GM12878 (cell line): Measurements from ENCODE around the gene BIK. TPM values are rescaled to one million over a fixed set of nuclear protein-coding genes. Genes with fewer than 3 reads are reported as not detected.

Experiments used
- ASH2L ChIP-seq: fragments of 300-600, 200-600 bp; sonication (generic); IDR thresholded peaks from 2 replicates; pipeline ENCODE4 v1.6.1; 2017; ENCODE audit warnings: low read depth, mild to moderate bottlenecking, borderline replicate concordance
- ATF3 ChIP-seq: IDR thresholded peaks from 2 replicates; pipeline ENCODE4 v1.6.1; 2011; ENCODE audit warnings: low read depth, mild to moderate bottlenecking, low read length, moderate library complexity, borderline replicate concordance; ENCODE audit errors: extremely low read depth
- CEBPZ ChIP-seq: fragments of 150-350 bp; IDR thresholded peaks from 2 replicates; pipeline ENCODE4 v1.6.1; 2016; ENCODE audit warnings: low read depth, low read length
- EGR1 ChIP-seq, 2 experiments: IDR thresholded peaks; 1 replicate in 1 of 2; 2 replicates in 1 of 2; pipeline ENCODE4 v1.6.1; 2011 to 2012; ENCODE audit warnings: low read depth in 2 of 2, low read length in 2 of 2, borderline replicate concordance in 1 of 2, mild to moderate bottlenecking in 1 of 2, moderate library complexity in 1 of 2
- ELK1 ChIP-seq: IDR thresholded peaks from 2 replicates; pipeline ENCODE4 v1.6.1; 2012; ENCODE audit warnings: low read depth, low read length, improper control_type of control experiment
- GABPA ChIP-seq: IDR thresholded peaks from 2 replicates; pipeline ENCODE4 v1.6.1; 2014; ENCODE audit warnings: antibody characterized with exemption, low read depth, mild to moderate bottlenecking, inconsistent platforms
- IKZF1 ChIP-seq: fragments of 450-650 bp; conservative IDR thresholded peaks from 2 replicates; pipeline ENCODE4 v1.6.1; 2017; ENCODE audit warnings: antibody characterized with exemption, mild to moderate bottlenecking
- KAT2A ChIP-seq: conservative IDR thresholded peaks from 2 replicates; pipeline ENCODE4 v1.6.1; 2011; ENCODE audit warnings: low read depth, low read length; ENCODE audit not compliant: control insufficient read depth
- LARP7 ChIP-seq: fragments of 450-650 bp; IDR thresholded peaks from 2 replicates; pipeline ENCODE4 v1.6.1; 2017; ENCODE audit warnings: mild to moderate bottlenecking
- MTA2 ChIP-seq: fragments of 450-650 bp; IDR thresholded peaks from 2 replicates; pipeline ENCODE4 v1.6.1; 2016; ENCODE audit warnings: low read depth, mild to moderate bottlenecking, moderate library complexity
- MTA3 ChIP-seq: IDR thresholded peaks from 2 replicates; pipeline ENCODE4 v1.6.1; 2012; ENCODE audit warnings: low read length, inconsistent platforms, borderline replicate concordance
- MXI1 ChIP-seq: fragments of 150-350 bp; IDR thresholded peaks from 2 replicates; pipeline ENCODE4 v1.6.1; 2011; ENCODE audit warnings: low read depth, mild to moderate bottlenecking, inconsistent platforms, low read length, improper control_type of control experiment
- MYB ChIP-seq: fragments of 150-350 bp; IDR thresholded peaks from 2 replicates; pipeline ENCODE4 v1.6.1; 2014; ENCODE audit warnings: mild to moderate bottlenecking, low read depth, low read length, borderline replicate concordance
- NFXL1 ChIP-seq: fragments of 450-650 bp; IDR thresholded peaks from 2 replicates; pipeline ENCODE4 v1.6.1; 2017; ENCODE audit warnings: antibody characterized with exemption, mild to moderate bottlenecking, borderline replicate concordance
- NR2F1 ChIP-seq: fragments of 450-650 bp; conservative IDR thresholded peaks from 2 replicates; pipeline ENCODE4 v1.6.1; 2017; ENCODE audit warnings: mild to moderate bottlenecking
- POLR2AphosphoS2 ChIP-seq: IDR thresholded peaks from 2 replicates; pipeline ENCODE4 v1.6.1; 2011; ENCODE audit warnings: low read depth, mild to moderate bottlenecking, low read length, improper control_type of control experiment, moderate library complexity
- POU2F2 ChIP-seq: IDR thresholded peaks from 3 replicates; pipeline ENCODE4 v1.6.1; 2011; ENCODE audit warnings: low read depth, mild to moderate bottlenecking, low read length, borderline replicate concordance
- RB1 ChIP-seq: fragments of 450-650 bp; formaldehyde crosslinking; IDR thresholded peaks from 2 replicates; pipeline ENCODE4 v1.6.1; 2017; ENCODE audit warnings: mild to moderate bottlenecking, borderline replicate concordance
- SMARCA5 ChIP-seq: fragments of 450-650 bp; IDR thresholded peaks from 2 replicates; pipeline ENCODE4 v1.6.1; 2017; ENCODE audit warnings: mild to moderate bottlenecking
- SP1 ChIP-seq: IDR thresholded peaks from one replicate; pipeline ENCODE4 v1.6.1; 2011; ENCODE audit warnings: low read depth, low read length
- SREBF1 ChIP-seq: IDR thresholded peaks from 2 replicates; pipeline ENCODE4 v1.6.1; 2012; ENCODE audit warnings: mild to moderate bottlenecking, low read length
- SRF ChIP-seq, 2 experiments: IDR thresholded peaks; 2 replicates each; pipeline ENCODE4 v1.6.1; 2011; ENCODE audit warnings: low read depth in 2 of 2, low read length in 2 of 2, mild to moderate bottlenecking in 1 of 2, moderate library complexity in 1 of 2
- YBX1 ChIP-seq: fragments of 450-650 bp; IDR thresholded peaks from 2 replicates; pipeline ENCODE4 v1.6.1; 2016; ENCODE audit warnings: antibody characterized with exemption
- polyA plus RNA-seq, 11 experiments: library from polyadenylated mRNA; depleted of rRNA in 4 of 11; unstranded in 6 of 11; stranded (reverse) in 5 of 11; fragments of >200 nt; fragmentation: Nextera tagmentation in 4 of 11; fragmentation: Illumina TruSeq in 1 of 11; extraction: Ambion mirVana in 4 of 11; extraction: Trizol in 1 of 11; gene quantifications; 1 replicate in 1 of 11; 2 replicates in 10 of 11; pipeline versions ENCODE4 v1.2.1 to v1.2.3, GENCODE V29; 2011 to 2016; ENCODE audit warnings: inconsistent platforms in 2 of 11, missing spikeins in 2 of 11, low read depth in 1 of 11
- total RNA-seq, 4 experiments: library from RNA; depleted of rRNA in 3 of 4; stranded (reverse); fragments of >200 nt in 3 of 4; fragmentation: Illumina TruSeq in 1 of 4; extraction: Trizol in 1 of 4; gene quantifications; 2 replicates each; pipeline versions ENCODE4 v1.2.1 to v1.2.3, GENCODE V29; 2013 to 2021
- TF ChIP-seq, protein P1 (sequence below): fragments of 450-650 bp; IDR thresholded peaks from 2 replicates; pipeline ENCODE4 v1.6.1; 2017; ENCODE audit warnings: borderline replicate concordance
- TF ChIP-seq, protein P2 (sequence below): IDR thresholded peaks from 2 replicates; pipeline ENCODE4 v1.6.1; 2012; ENCODE audit warnings: low read depth, low read length, improper control_type of control experiment

Gene BIK
- total and polyA plus RNA-seq, 10 of the 15 experiments (the other 5 are each of a cell fraction or from before 2014, with no cell fraction given), result 0.33 to 9.8 (median 3.9) TPM

DNA sequence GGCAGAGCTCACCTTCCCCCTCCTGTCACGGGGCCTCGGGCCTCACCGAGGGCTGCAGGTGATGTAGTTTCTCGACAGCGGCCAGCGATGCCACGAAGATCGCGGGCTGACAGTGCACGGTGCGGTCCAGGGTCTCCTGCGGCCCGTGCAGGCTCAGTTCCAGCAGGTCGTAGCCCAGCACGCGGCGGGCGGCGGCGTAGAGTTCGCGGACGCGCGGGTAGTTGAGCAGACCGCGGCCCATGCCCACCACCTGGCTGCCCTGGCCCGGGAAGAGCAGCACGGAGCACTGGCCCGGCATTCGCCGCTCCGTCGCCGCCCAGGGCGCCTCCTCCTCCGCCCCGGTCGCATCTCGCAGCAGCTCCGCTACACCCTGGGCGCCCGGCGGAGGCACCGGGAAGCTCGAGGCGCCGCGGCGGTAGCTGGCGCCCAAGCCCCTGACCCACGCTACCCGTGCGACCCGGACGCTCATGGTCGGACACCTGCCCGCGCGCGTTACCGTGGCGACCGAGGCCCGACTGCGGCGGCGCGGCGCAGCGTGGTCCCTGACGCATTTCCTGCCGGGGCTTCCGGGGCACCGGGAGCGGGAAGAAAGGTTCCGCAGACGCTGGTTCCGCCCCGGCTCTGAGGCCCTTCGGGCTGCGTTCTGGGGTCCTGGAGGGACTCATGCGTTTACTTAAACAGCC, 32.5 kb downstream of the BIK start, which contains the start of gene MCAT (continued):
- TF ChIP-seq CEBPZ (no peak), RB1 (peak; percentile 94; the same call in 1 of the 2 replicates), NFXL1 (no peak), IKZF1 (peak; percentile 88), EGR1 (IDR thresholded peaks at IDR 0.05; ENCODE audit: borderline replicate concordance in 1 of 2, low read depth in 2 of 2, low read length in 2 of 2) (peak; percentile 60 to 88; a peak in 2 of 3 replicates), ASH2L (peak; percentile 66; the same call in 1 of the 2 replicates), YBX1 (no peak), SP1 (peak; percentile 53), ELK1 (peak; percentile 98), MXI1 (peak; percentile 96), KAT2A (no peak), SMARCA5 (peak; percentile 69; the same call in 1 of the 2 replicates), MTA3 (no peak), LARP7 (peak; percentile 94), POLR2AphosphoS2 (peak; percentile 69; the same call in 1 of the 2 replicates), ATF3 (no peak), MTA2 (no peak), GABPA (peak; percentile 94), SRF (IDR thresholded peaks at IDR 0.05; ENCODE audit: low read depth in 2 of 2, low read length in 2 of 2) (peak in 1 of 2 experiments; percentile 84; a peak in 2 of 4 replicates), SREBF1 (0 out of 2 replicates have a peak, but pooled peaks have one; percentile 43), MYB (no peak), POU2F2 (peak; percentile 48; the same call in 2 of the 3 replicates), NR2F1 (peak; percentile 77)
- TF ChIP-seq, protein P1, sequence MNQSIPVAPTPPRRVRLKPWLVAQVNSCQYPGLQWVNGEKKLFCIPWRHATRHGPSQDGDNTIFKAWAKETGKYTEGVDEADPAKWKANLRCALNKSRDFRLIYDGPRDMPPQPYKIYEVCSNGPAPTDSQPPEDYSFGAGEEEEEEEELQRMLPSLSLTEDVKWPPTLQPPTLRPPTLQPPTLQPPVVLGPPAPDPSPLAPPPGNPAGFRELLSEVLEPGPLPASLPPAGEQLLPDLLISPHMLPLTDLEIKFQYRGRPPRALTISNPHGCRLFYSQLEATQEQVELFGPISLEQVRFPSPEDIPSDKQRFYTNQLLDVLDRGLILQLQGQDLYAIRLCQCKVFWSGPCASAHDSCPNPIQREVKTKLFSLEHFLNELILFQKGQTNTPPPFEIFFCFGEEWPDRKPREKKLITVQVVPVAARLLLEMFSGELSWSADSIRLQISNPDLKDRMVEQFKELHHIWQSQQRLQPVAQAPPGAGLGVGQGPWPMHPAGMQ, result no peak
- TF ChIP-seq, protein P2, sequence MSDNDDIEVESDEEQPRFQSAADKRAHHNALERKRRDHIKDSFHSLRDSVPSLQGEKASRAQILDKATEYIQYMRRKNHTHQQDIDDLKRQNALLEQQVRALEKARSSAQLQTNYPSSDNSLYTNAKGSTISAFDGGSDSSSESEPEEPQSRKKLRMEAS, result peak; percentile 53
